Peyer's patch (tissue), 4 donors: ENCODE results near the gene CNTNAP4. TPM values are rescaled to one million over a fixed set of nuclear protein-coding genes. Genes with fewer than 3 reads are reported as not detected.

Experiments used
- DNase-seq, 3 donors: peaks; one replicate each; pipeline ENCODE4 v3.0.0-alpha.2; 2017 to 2019
- H3K27ac ChIP-seq, 4 donors: fragments of 200-600 bp; sonication (generic); one replicate each; pipeline ENCODE4 v1.5.1; 2016 to 2019
- H3K27me3 ChIP-seq, 2 donors: fragments of 200-600 bp; sonication (generic); one replicate each; pipeline ENCODE4 v1.5.1; 2019
- H3K36me3 ChIP-seq, 3 donors: fragments of 200-600 bp; sonication (generic); one replicate each; pipeline ENCODE4 v1.5.1; 2016 to 2019
- H3K4me1 ChIP-seq, 4 donors: fragments of 200-600 bp; sonication (generic); one replicate each; pipeline ENCODE4 v1.5.1; 2016 to 2019
- H3K4me3 ChIP-seq, 4 donors: fragments of 200-600 bp; sonication (generic); 1 replicate in 3 of 4; 2 replicates in 1 of 4; pipeline ENCODE4 v1.5.1; 2016 to 2019; ENCODE audit warnings: mild to moderate bottlenecking in 1 of 4
- H3K9me3 ChIP-seq, 4 donors: fragments of 200-600 bp; sonication (generic); one replicate each; pipeline ENCODE4 v1.5.1; 2016 to 2019; ENCODE audit warnings: mild to moderate bottlenecking in 1 of 4
- POLR2A ChIP-seq, 2 donors: fragments of 450-650 bp; IDR thresholded peaks; one replicate each; pipeline ENCODE4 v1.5.1; 2017; ENCODE audit warnings: antibody characterized with exemption in 2 of 2, mild to moderate bottlenecking in 2 of 2, moderate library complexity in 2 of 2
- total RNA-seq, 4 donors: library from RNA; depleted of rRNA; stranded (reverse); fragments of >200 nt; gene quantifications; one replicate each; pipeline ENCODE4 v1.1.0, GENCODE V29; 2016
- TF ChIP-seq, protein P1 (sequence below), 6 experiments: fragments of 450-650 bp in 4 of 6; fragments of 200-600 bp in 2 of 6; sonication (generic) in 1 of 6; IDR thresholded peaks; one replicate each; pipeline ENCODE4 v1.5.1; 2017 to 2019; ENCODE audit warnings: antibody characterized with exemption in 6 of 6, mild to moderate bottlenecking in 3 of 6, moderate library complexity in 1 of 6

Gene CNTNAP4
- total RNA-seq, 4 donors from 2014 or later = not detected

DNA sequence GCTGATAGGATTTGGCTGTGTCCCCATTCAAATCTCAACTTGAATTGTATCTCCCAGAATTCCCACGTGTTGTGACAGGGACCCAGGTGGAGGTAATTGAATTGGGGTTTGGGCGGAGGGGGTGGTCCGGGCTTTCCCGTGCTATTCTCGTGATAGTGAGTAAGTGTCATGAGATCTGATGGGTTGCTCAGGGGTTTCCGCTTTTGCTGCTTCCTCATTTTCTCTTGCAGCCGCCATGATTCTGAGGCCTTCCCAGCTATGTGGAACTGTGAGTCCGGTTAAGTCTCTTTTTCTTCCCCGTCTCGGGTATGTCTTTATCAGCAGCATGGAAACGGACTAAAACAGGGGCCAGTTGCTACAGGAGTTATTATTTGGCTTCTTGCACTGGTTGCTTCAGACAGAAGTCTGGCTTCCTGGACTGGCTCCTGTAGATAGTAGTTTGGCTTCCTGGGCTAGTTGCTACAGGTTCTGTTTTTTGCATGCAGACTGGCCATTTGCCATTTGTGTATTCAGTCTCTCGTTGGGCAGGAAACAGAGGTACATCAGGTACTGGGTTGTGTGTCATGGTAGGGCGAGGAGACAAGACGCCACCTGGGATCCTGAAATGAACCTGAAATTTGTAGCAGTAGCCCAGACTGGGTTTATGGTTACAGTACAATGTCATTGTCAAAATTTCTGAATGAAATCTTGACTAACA lies 32.6 kb downstream of the CNTNAP4 start:
- H3K27ac ChIP-seq = no peak overlapping the region
- H3K36me3 ChIP-seq = no peaks in the 10 kb centered on the region
- H3K4me3 ChIP-seq = no peak overlapping the region
- TF ChIP-seq, protein P1, sequence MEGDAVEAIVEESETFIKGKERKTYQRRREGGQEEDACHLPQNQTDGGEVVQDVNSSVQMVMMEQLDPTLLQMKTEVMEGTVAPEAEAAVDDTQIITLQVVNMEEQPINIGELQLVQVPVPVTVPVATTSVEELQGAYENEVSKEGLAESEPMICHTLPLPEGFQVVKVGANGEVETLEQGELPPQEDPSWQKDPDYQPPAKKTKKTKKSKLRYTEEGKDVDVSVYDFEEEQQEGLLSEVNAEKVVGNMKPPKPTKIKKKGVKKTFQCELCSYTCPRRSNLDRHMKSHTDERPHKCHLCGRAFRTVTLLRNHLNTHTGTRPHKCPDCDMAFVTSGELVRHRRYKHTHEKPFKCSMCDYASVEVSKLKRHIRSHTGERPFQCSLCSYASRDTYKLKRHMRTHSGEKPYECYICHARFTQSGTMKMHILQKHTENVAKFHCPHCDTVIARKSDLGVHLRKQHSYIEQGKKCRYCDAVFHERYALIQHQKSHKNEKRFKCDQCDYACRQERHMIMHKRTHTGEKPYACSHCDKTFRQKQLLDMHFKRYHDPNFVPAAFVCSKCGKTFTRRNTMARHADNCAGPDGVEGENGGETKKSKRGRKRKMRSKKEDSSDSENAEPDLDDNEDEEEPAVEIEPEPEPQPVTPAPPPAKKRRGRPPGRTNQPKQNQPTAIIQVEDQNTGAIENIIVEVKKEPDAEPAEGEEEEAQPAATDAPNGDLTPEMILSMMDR (IDR thresholded peaks at IDR 0.05) = no peak
- no peak for TF ChIP-seq POLR2A (IDR thresholded peaks at IDR 0.05)
- H3K27me3 ChIP-seq = no peaks in the 10 kb centered on the region
- no peaks in the 10 kb centered on the region for H3K4me1 ChIP-seq
- DNase-seq = no peak
- H3K9me3 ChIP-seq = no peaks in the 10 kb centered on the region

DNA sequence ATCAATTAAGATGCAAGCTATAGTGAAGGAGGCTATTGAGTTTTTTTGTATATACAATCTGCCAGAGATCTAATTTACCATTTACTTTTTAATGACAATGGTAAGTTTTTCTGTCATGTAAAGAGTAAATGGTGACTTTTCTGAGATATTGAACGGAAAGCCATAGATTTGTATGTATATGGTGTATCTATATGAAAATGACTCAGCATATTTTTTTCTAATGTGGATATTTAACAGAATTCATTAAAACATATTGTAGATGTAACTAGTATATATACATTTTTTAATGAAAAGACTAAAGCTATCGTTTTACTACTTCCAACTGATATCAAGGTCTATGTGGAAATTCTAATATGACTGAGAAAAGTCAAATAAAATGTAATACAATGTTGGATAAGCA lies 34.1 kb downstream of the CNTNAP4 start:
- no peak overlapping the region for H3K27ac ChIP-seq
- TF ChIP-seq, protein P1 (IDR thresholded peaks at IDR 0.05) = no peak
- TF ChIP-seq POLR2A (IDR thresholded peaks at IDR 0.05) = no peak
- H3K9me3 ChIP-seq = no peaks in the 10 kb centered on the region
- H3K4me3 ChIP-seq = no peak overlapping the region
- no peak for DNase-seq
- no peaks in the 10 kb centered on the region for H3K36me3 ChIP-seq
- no peaks in the 10 kb centered on the region for H3K27me3 ChIP-seq
- no peaks in the 10 kb centered on the region for H3K4me1 ChIP-seq

DNA sequence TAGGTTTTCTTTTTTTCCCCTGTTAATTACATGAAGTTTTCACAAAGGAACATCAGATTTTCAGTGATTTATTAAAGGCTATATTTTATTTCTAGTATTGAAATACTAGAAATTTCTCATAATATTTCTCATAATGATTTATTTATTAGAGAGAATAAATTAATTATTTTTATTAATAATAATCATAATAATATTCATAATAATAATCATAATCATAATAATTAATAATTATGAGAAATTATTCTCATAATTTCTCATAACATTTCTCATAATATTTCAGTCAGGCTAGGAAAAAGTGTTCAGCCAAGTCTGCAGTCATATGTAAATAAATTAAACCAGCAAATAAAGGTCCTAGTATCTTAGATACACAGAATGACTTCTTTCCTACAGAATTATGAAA lies 41.4 kb downstream of the CNTNAP4 start:
- no peaks in the 10 kb centered on the region for H3K36me3 ChIP-seq
- H3K27ac ChIP-seq = no peak overlapping the region
- no peaks in the 10 kb centered on the region for H3K27me3 ChIP-seq
- no peak for TF ChIP-seq POLR2A (IDR thresholded peaks at IDR 0.05)
- TF ChIP-seq, protein P1 (IDR thresholded peaks at IDR 0.05) = no peak
- H3K9me3 ChIP-seq = no peaks in the 10 kb centered on the region
- no peaks in the 10 kb centered on the region for H3K4me1 ChIP-seq
- no peak overlapping the region for H3K4me3 ChIP-seq
- DNase-seq = no peak

DNA sequence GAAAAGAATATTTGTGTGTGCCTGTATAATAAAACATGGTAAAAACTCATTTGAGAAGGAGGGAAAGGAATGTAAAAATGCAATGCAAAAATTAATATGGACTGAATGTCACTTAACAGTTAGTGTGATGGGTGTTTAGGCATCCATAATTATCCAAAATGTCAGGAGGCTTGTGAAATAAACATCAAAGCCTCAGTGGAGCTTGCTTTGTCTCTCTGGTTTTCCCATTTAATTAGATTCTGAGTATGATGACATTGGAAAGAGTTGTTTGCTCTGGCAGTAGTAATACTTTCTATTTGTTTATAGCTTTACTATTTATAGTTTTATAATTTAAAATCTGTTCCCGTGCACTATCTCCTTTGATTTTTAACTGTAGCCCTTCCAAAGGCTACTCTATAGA lies 51.9 kb downstream of the CNTNAP4 start:
- no peaks in the 10 kb centered on the region for H3K9me3 ChIP-seq
- no peak overlapping the region for H3K4me3 ChIP-seq
- H3K4me1 ChIP-seq = no peaks in the 10 kb centered on the region
- H3K36me3 ChIP-seq = no peaks in the 10 kb centered on the region
- H3K27ac ChIP-seq = no peak overlapping the region
- no peak for TF ChIP-seq POLR2A (IDR thresholded peaks at IDR 0.05)
- TF ChIP-seq, protein P1 (IDR thresholded peaks at IDR 0.05) = no peak
- no peak for DNase-seq
- no peaks in the 10 kb centered on the region for H3K27me3 ChIP-seq

DNA sequence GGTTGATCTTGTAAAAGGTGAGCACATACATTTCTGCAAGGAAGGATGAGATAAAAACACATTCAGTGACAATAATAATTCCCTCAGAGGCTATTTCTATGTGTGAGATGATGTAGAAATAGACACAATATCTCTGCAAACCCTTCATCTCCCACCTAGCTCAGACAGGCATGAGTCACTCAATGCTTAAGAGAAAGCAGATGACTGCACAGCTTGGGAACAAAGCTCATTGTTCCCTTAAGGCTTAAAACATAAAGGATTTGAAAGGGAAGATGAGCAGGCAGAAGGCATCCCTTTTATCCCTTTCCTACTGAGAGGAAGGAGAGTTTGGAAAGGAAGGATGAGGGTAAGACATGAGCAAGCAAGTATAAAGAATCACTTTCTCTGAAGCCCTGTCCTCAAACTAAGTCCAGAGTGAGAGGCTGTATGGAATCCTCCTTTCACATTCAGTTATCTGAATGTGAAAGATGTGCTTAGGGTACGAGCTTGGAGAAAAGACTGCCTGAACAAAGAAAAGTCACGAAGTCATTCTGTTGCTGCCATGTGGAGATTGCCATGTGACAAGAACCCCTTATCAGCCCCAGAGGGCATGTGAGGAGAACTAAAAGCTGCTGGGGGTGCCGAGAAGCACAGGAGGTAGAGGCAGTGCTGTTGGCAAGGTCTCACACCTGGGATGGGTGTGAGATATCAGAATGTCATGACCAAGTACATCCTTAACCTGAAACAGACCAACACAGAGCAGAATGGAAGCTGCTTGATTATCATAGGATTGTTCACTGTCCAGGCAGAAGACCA lies 58.2 kb downstream of the CNTNAP4 start:
- H3K9me3 ChIP-seq = peaks cover 0 to 5% (median 0%) of the 10 kb centered on the region in 4 donors
- H3K4me1 ChIP-seq = no peaks in the 10 kb centered on the region
- H3K27ac ChIP-seq = no peak overlapping the region
- no peak for DNase-seq
- no peak overlapping the region for H3K4me3 ChIP-seq
- TF ChIP-seq, protein P1 (IDR thresholded peaks at IDR 0.05) = no peak
- TF ChIP-seq POLR2A (IDR thresholded peaks at IDR 0.05) = no peak
- no peaks in the 10 kb centered on the region for H3K27me3 ChIP-seq
- H3K36me3 ChIP-seq = no peaks in the 10 kb centered on the region
